GM18951 (cell line): Measurements from ENCODE around the gene PLXNA4.

Experiments used
- POLR2A ChIP-seq: IDR thresholded peaks from 4 replicates; pipeline ENCODE4 v1.6.1; 2011; ENCODE audit warnings: mild to moderate bottlenecking; ENCODE audit not compliant: insufficient read length, insufficient read depth; ENCODE audit errors: extremely low read depth
- in situ Hi-C: fragments of 300-500 bp; cut with MboI; formaldehyde crosslinking; loops from one replicate; pipeline ENCODE4 v1.12.0; 2022; ENCODE audit warnings: low sequenced_read_pairs, mixed read lengths, inconsistent platforms; ENCODE audit not compliant: unreplicated experiment

Gene PLXNA4

GRCh38 chr7:132083537-132084123 is 492.6 kb downstream of the PLXNA4 start:
- in situ Hi-C loops = no loop called here
- TF ChIP-seq POLR2A = no peak

GRCh38 chr7:132083126-132083525 is 493.1 kb downstream of the PLXNA4 start:
- in situ Hi-C loops = no loop called here
- no peak for TF ChIP-seq POLR2A

GRCh38 chr7:132082394-132082793 is 493.9 kb downstream of the PLXNA4 start:
- TF ChIP-seq POLR2A = no peak
- in situ Hi-C loops = no loop called here

GRCh38 chr7:132081686-132082085 is 494.6 kb downstream of the PLXNA4 start:
- in situ Hi-C loops = no loop called here
- TF ChIP-seq POLR2A = no peak

- TF ChIP-seq POLR2A = no peak
- in situ Hi-C loops = no loop called here
These were observed 495.2 kb downstream of the PLXNA4 start for GRCh38 chr7:132080967-132081668.

GRCh38 chr7:132080467-132080866 is 495.8 kb downstream of the PLXNA4 start:
- no peak for TF ChIP-seq POLR2A
- in situ Hi-C loops = no loop called here

- in situ Hi-C loops = no loop called here
- no peak for TF ChIP-seq POLR2A
These were observed 497.2 kb downstream of the PLXNA4 start for GRCh38 chr7:132078891-132079735.

GRCh38 chr7:132077971-132078685 is 498.1 kb downstream of the PLXNA4 start:
- no peak for TF ChIP-seq POLR2A
- in situ Hi-C loops = no loop called here

GRCh38 chr7:132076301-132077035 is 499.8 kb downstream of the PLXNA4 start:
- in situ Hi-C loops = no loop called here
- TF ChIP-seq POLR2A = no peak

- TF ChIP-seq POLR2A = no peak
- in situ Hi-C loops = no loop called here
These were observed 500.8 kb downstream of the PLXNA4 start for GRCh38 chr7:132075515-132075914.

- no peak for TF ChIP-seq POLR2A
These were observed 502.2 kb downstream of the PLXNA4 start for GRCh38 chr7:132073920-132074589.

More at GRCh38 chr7:132073920-132074589, 502.2 kb downstream of the PLXNA4 start:
- in situ Hi-C loops = no loop called here
